Smooth muscle cell of the brain vasculature (primary cell): ENCODE results near the gene CIB4.

Source experiments
- DNase-seq: peaks from one replicate; pipeline ENCODE4 v3.0.0-alpha.2; 2012; ENCODE audit warnings: low read depth, low spot score

The CIB4 gene

GRCh38 chr2:26642429-26642828, 1.3 kb upstream of the CIB4 start:
- no peak for DNase-seq

- no peak for DNase-seq
Observed at GRCh38 chr2:26640331-26640745, 828 bp downstream of the CIB4 start.

GRCh38 chr2:26639685-26640243, 1.4 kb downstream of the CIB4 start:
- no peak for DNase-seq

GRCh38 chr2:26637811-26638310, 3.3 kb downstream of the CIB4 start:
- no peak for DNase-seq

DNA sequence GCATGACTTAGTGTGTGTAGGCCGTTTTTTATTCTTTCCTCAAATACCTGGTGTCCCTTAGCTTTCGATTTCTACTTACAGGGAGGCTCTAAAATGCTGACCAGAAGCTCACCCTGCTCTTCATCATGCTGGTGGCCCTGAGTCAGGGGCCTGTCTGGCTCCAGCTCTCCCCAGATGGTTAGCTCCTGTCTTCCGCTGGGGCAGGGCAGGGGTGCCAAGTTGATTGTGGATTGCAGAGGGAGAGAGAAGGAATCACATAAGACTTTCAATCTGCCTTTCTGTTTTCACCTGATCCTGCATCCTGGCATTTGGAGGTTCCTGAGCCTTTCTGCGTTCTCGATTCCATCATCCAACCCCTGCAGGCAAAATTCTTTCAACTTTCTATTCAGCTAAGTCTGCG, 4.2 kb downstream of the CIB4 start:
- no peak for DNase-seq

- DNase-seq, result no peak
Observed at GRCh38 chr2:26635401-26635800, 5.8 kb downstream of the CIB4 start.

- no peak for DNase-seq
Observed at GRCh38 chr2:26634636-26635230, 6.4 kb downstream of the CIB4 start.

DNA sequence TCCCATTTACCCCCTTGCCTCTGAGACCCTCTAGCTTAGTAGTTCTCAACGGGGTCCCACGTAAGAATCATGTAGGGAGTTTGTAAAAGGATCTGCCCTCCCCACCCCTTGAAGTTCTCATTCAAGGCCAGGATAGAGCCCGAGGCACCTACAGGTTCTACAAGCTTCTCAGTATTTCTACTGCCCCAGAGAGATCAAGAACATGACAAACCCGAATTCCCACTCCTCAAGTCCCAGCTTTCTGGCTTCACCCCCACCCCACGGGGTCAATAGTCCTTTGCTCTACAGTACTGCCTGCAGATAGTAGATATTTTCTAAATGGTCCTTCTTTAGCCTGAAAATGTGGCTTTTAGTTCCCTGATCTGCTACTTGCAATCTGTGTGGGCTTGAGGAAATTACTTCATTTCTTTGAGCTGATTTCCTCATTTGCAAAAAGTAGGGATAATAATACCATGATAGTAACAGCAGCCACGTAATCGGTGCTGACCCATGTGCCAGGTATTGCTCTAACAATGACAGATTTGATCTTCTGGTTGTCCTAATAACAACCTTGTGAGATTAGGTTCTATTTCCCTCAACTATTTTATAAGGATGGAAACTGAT, 7.1 kb downstream of the CIB4 start:
- DNase-seq, result no peak

- DNase-seq, result no peak
Observed at GRCh38 chr2:26633351-26633945, 7.7 kb downstream of the CIB4 start.

GRCh38 chr2:26632624-26633185, 8.5 kb downstream of the CIB4 start:
- no peak for DNase-seq

- no peak for DNase-seq
Observed at GRCh38 chr2:26631401-26632170, 9.6 kb downstream of the CIB4 start.

DNA sequence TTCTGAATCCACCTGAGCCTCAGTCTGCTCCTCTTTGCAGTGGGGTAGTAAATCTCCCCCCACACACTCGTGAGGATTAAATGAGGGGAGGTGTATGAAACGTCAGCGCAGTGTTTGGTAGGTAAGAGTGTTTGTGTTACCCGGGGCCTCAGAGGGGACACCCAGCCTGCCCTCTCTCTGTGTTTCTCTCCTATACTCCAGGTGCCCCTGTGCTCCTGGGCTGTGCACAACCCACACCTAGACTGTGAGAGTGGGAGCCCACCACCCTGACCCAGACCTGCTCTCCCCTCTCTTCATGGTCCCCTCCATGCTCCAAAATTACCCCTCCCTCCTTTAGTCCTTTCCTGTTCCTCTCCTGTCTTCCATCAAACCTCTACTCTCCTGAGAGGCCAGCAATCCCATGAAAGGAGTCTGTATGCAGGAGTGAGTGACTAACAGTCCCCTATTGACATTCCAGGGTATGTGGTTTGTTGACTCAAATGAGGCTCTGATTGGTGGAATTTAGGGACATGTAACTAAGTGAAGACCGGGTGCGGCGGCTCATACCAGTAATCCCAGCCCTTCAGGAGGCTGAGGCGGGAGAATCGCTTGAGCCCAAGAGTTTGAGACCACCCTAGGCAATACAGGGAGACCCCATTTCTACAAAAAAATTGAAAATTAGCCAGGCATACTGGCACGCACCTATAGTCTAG, 10.4 kb downstream of the CIB4 start:
- no peak for DNase-seq

DNA sequence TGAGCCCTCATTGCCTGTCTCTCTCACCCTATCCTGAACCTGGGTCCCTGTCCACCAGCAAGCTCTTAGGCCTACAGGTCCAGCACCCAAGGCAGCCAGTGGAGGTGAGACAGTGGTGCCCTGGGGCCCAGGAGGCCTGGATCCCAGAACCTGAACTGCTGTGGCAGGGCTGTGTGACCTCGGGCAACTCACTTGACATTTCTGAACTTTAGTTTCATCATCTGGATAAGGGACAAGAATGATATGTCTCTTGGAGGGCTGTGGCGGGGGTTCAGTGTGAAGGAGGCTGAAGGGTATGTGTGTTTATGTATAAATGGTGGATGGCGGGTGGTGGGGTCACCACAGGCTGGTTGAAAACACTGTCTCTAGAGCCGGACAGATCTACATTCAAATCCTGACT, 10.9 kb downstream of the CIB4 start:
- DNase-seq, result no peak

DNA sequence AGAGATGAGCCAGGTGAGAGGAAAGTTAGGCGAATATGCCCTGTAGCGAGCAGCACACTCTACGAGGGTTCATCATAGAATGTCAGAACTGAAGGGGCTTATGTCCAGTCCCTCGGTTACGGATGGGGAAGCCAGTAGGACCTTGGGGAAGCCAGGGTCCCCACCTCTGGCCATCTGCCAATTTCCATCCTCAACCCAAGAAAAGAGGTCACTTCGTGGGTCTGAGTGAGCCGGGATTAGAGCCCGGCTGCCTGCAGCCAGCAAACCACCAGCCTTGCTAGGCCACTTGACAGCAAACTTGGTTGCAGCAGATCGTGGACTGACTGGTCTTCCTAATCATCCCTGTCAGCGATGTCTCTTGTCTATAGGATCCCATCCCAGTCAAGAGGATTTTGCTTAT, 11.4 kb downstream of the CIB4 start:
- DNase-seq, result no peak

- no peak for DNase-seq
Observed at GRCh38 chr2:26629346-26629630, 11.9 kb downstream of the CIB4 start.

DNA sequence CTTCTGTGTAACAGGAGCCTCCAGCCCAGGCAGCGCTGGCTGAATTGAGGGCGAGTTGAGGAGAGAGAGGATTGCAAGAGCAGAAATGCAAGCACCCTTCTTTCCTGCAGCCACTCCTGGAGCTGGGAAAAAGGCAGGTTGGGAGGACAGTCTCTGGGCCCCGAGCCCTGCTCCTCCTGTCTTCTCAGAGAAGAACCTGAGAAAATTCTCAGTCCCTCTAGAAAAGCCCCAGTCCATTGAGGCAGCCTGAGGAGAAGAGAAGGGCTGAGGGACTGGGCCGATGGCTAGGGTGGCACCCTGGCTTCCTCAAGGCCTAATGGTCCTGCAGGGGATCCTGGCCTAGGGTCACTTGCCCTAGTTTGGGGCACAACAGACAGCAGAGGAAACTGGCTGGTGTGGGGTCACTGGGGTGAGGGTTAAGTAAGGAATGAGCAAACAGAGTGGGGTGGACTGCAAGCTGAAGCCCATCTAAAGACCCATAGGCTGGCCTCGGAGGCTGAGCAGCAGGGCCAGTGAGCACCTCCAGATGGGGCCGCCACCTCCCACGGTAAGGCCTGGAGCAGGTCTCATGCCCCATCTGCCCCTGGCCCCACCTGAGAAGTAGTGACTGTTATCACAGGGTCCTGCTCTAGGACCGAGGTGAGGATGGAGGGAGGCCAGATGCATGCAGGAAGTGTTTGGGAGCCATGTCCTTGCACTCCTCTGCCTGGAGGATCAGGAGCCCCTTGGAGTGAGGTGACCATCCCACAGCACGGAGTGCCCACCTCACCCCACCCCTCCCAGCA, 12.4 kb downstream of the CIB4 start:
- DNase-seq, result no peak

GRCh38 chr2:26627350-26628105, 13.6 kb downstream of the CIB4 start:
- DNase-seq, result no peak

DNA sequence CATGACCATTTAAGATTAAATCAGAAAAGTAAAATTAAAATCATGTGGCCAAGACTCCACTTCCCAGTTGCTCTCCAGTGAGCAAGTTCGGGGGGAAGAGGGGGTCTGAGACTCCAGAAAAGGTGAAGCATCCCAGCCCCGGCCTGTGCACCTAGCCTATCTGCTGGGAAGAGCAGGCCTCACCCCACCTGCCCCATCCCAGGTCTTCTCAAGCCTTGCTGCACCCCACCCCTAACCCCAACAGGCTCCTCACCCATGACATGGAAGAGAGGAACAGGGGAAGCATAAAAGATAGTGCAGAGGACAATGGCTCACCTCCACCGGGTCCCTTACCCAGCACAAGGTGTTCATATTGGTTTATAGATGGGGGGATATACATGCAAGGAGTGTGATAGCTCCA, 14.6 kb downstream of the CIB4 start:
- DNase-seq, result no peak

DNA sequence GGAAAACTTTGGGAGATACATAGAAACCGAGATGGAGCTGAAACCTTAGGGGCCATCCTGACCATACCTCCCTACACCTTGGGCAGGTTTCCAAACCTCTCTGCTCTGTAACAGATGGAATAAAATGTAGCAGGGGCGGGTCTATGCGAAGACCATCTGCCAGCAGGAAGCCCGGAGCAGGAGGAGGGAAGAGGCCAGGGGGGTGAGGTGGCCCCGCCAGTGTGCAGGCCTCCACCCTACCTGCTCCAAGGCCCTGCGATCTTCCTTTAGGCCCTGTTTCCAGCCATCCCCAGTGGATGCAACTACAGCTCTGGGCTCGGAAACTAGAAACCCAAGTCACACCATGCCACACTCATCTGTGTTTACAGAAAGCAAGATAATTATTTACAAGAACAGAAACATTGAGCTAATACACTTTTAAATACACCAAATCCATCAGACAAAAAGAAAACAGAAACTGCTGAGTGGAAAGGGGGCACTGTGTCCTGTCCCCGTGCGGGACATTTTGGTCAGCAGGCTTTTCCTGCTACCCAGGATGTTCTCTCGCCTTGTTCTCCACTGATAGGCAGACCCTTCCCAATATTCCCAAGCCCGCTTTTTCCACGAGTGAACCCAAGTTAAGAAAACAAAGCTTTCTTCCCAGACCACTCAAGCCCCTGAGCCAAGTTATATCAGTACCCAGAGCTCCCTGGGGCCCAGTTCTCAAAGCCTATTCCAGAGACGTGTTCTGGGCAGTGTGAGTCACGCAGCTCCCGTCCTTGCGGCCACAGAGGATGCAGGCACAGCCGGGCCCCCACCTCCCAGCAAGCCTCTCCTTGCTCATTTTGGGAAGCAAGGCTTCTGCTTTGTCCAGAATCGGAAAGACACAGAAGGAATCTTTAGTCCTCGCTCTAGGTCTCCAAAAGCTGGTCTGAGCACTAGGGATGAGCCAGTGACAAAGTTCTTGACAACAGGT, 17.3 kb downstream of the CIB4 start:
- DNase-seq, result no peak
